Breast epithelium (tissue), 3 donors: Measurements from ENCODE around the gene HJURP.

Source experiments
- POLR2A ChIP-seq: fragments of 450-650 bp; IDR thresholded peaks from one replicate; pipeline ENCODE4 v1.6.1; 2016; ENCODE audit warnings: antibody characterized with exemption, mild to moderate bottlenecking, moderate library complexity
- TF ChIP-seq, protein P1 (sequence below), 3 donors: fragments of 450-650 bp; IDR thresholded peaks; one replicate each; pipeline ENCODE4 v1.5.1; 2016 to 2017; ENCODE audit warnings: antibody characterized with exemption in 3 of 3, mild to moderate bottlenecking in 3 of 3, moderate library complexity in 3 of 3

DNA sequence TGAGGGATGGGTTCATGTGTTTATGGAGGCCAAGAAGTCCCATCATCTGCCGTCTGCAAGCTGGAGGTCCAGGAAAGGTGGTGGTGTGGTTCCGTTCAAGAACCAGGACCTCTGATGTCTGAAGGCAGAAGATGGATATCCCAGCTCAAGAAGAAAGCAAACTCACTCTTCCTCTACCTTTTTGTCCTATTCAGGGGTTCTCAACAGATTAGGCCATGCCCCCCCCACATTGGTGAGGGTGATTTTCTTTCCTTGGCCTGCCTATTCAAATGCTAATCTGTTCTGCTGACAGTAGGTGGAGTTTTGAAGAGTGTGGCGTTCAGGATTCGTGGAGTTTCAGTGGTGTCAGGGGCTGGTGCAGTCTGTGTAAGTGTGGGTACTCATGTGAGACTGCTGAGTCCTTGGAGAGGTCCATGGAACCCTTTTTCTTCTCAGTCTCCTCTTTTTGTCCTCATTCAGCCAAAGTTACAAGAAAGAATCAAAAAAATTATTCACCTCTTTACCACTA is 8.0 kb upstream of the HJURP start:
- TF ChIP-seq, protein P1, sequence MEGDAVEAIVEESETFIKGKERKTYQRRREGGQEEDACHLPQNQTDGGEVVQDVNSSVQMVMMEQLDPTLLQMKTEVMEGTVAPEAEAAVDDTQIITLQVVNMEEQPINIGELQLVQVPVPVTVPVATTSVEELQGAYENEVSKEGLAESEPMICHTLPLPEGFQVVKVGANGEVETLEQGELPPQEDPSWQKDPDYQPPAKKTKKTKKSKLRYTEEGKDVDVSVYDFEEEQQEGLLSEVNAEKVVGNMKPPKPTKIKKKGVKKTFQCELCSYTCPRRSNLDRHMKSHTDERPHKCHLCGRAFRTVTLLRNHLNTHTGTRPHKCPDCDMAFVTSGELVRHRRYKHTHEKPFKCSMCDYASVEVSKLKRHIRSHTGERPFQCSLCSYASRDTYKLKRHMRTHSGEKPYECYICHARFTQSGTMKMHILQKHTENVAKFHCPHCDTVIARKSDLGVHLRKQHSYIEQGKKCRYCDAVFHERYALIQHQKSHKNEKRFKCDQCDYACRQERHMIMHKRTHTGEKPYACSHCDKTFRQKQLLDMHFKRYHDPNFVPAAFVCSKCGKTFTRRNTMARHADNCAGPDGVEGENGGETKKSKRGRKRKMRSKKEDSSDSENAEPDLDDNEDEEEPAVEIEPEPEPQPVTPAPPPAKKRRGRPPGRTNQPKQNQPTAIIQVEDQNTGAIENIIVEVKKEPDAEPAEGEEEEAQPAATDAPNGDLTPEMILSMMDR (IDR thresholded peaks at IDR 0.05) = no peak
- no peak for TF ChIP-seq POLR2A
